Colonic mucosa (tissue), 4 donors: ENCODE results near the gene MNT. TPM values are rescaled to one million over a fixed set of nuclear protein-coding genes. Genes with fewer than 3 reads are reported as not detected.

ENCODE experiments used
- DNase-seq: peaks from one replicate; pipeline ENCODE4 v3.0.0-alpha.2; 2020
- H3K27ac ChIP-seq: fragments of 200-600 bp; one replicate; pipeline ENCODE4 v1.8.0; 2021
- H3K27me3 ChIP-seq: fragments of 200-600 bp; one replicate; pipeline ENCODE4 v1.8.0; 2021
- H3K36me3 ChIP-seq: fragments of 200-600 bp; one replicate; pipeline ENCODE4 v1.8.0; 2021
- H3K4me1 ChIP-seq: fragments of 200-600 bp; one replicate; pipeline ENCODE4 v1.8.0; 2021; ENCODE audit warnings: mild to moderate bottlenecking
- H3K4me3 ChIP-seq: fragments of 200-600 bp; one replicate; pipeline ENCODE4 v1.8.0; 2021
- H3K9ac ChIP-seq, 2 donors: one replicate each; pipeline ENCODE4 v1.7.0; 2013; ENCODE audit warnings: control low read depth in 2 of 2, low read depth in 2 of 2, low read length in 2 of 2
- H3K9me3 ChIP-seq: fragments of 200-600 bp; one replicate; pipeline ENCODE4 v1.8.0; 2021
- intact Hi-C: fragments of 100-400 bp; cut with DNase I; formaldehyde crosslinking; loops from one replicate; pipeline ENCODE4 v1.14.1; 2022
- total RNA-seq, 2 donors: library from RNA; stranded (reverse); fragmentation: NEBNext Ultra II Directional in 1 of 2; extraction: Animal tissue kit (Norgen Biotek cat#: 25700) in 1 of 2; gene quantifications; one replicate each; pipeline ENCODE4 v1.2.1, GENCODE V29; 2021
- TF ChIP-seq, protein P1 (sequence below): fragments of 200-600 bp; IDR thresholded peaks from one replicate; pipeline ENCODE4 v1.8.0; 2022; ENCODE audit warnings: antibody characterized with exemption, mild to moderate bottlenecking
- donor health status: healthy.
- donor health status: DM: no; HTN: no; CAD: no.
- donor health status: DM: no; HTN: no; CAD: no.

Gene MNT
- total RNA-seq, 2 donors from 2014 or later, result 20.7 to 29.3 TPM

DNA sequence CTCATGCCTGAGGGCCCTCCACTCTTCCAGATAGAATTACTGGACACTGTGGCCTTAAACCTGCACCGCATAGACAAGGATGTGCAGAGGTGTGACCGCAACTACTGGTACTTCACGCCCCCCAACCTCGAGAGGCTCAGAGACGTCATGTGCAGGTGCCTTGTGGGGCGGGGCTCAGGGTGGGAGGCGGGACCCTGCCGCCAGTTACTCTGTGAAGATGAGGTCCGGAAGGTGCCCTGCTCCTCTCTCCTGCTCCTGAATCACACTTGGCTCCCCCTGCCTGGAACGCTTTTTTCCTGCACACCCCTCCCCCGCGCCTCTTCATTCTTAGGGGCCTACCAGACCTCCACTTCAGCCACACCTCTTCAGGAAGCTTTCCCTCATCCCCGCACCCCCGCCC, 24.8 kb downstream of the MNT start:
- Histone ChIP-seq H3K9ac (no peak overlapping the region), H3K4me1 (no peaks in the 10 kb centered on the region), H3K9me3 (no peaks in the 10 kb centered on the region), H3K4me3 (no peak overlapping the region), H3K27me3 (no peaks in the 10 kb centered on the region), H3K27ac (no peak overlapping the region), H3K36me3 (no peaks in the 10 kb centered on the region)
- no peak for DNase-seq
- TF ChIP-seq, protein P1, sequence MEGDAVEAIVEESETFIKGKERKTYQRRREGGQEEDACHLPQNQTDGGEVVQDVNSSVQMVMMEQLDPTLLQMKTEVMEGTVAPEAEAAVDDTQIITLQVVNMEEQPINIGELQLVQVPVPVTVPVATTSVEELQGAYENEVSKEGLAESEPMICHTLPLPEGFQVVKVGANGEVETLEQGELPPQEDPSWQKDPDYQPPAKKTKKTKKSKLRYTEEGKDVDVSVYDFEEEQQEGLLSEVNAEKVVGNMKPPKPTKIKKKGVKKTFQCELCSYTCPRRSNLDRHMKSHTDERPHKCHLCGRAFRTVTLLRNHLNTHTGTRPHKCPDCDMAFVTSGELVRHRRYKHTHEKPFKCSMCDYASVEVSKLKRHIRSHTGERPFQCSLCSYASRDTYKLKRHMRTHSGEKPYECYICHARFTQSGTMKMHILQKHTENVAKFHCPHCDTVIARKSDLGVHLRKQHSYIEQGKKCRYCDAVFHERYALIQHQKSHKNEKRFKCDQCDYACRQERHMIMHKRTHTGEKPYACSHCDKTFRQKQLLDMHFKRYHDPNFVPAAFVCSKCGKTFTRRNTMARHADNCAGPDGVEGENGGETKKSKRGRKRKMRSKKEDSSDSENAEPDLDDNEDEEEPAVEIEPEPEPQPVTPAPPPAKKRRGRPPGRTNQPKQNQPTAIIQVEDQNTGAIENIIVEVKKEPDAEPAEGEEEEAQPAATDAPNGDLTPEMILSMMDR, result no peak
- intact Hi-C loops, result no loop called here

- no peak overlapping the region for H3K9ac ChIP-seq
- no peaks in the 10 kb centered on the region for H3K4me1 ChIP-seq
- no peaks in the 10 kb centered on the region for H3K27me3 ChIP-seq
- TF ChIP-seq, protein P1, result no peak
- no peak overlapping the region for H3K27ac ChIP-seq
- no peak overlapping the region for H3K4me3 ChIP-seq
- no peaks in the 10 kb centered on the region for H3K9me3 ChIP-seq
- intact Hi-C loops, result no loop called here
- H3K36me3 ChIP-seq, result no peaks in the 10 kb centered on the region
- DNase-seq, result no peak
Measured at GRCh38 chr17:2375406-2375805, 25.5 kb downstream of the MNT start.

DNA sequence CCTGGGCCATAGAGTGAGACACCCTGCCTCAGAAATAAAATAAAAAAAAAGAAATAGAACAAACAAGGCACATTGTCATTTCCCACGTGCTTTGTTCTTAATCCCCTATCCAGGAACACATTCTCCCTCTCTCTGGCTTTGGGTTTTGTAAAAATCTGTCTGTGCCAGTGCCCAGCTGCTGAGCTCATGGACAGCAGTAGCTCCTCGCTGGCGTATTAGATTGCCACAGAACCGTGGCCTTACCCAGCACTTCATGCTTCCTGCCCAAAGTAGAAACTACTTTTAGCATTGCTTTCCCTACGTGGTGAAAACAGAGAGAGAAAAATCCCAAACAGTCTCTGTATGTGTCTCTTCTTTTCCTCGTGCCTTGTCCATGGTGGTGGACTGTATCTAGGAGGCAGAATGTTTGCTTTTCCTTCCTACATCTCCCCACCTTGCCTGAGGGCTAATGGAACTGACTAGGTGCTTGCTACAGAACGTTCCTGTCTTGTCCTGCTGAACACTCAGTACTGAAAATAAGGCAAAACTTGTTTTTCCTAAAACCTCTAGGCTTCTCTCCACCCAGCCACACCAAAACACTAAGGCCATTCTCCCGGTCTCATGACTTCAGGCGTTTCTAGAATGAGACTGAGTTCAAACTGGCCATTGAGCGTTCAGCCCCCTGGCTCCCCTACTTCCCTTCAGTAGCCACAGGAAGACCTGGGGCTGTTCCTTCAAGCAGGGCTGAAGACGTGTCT, 26.1 kb downstream of the MNT start:
- intact Hi-C loops, result no loop called here
- H3K27me3 ChIP-seq, result no peaks in the 10 kb centered on the region
- DNase-seq, result no peak
- TF ChIP-seq, protein P1, result no peak
- H3K9me3 ChIP-seq, result no peaks in the 10 kb centered on the region
- no peaks in the 10 kb centered on the region for H3K4me1 ChIP-seq
- no peaks in the 10 kb centered on the region for H3K36me3 ChIP-seq
- no peak overlapping the region for H3K9ac ChIP-seq
- no peak overlapping the region for H3K27ac ChIP-seq
- H3K4me3 ChIP-seq, result no peak overlapping the region

DNA sequence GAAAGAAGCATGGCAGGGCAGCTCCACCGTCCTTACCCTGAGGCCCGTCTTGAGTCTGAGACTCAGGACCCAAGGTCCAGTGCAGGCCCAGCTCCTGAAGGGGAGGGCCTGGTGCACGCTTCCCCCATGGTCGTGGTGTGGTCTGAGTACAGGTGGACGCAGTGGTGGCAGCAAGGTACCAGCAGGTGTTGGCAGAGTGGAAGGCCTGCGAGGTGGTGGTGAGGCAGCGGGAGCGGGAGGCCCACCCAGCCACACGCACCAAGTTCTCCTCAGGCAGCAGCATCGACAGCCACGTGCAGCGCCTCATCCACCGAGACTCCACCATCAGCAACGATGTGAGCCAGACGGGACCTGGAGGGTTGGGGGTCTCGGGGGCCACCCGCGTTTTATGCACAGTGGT, 27.7 kb downstream of the MNT start:
- intact Hi-C loops, result no loop called here

DNA sequence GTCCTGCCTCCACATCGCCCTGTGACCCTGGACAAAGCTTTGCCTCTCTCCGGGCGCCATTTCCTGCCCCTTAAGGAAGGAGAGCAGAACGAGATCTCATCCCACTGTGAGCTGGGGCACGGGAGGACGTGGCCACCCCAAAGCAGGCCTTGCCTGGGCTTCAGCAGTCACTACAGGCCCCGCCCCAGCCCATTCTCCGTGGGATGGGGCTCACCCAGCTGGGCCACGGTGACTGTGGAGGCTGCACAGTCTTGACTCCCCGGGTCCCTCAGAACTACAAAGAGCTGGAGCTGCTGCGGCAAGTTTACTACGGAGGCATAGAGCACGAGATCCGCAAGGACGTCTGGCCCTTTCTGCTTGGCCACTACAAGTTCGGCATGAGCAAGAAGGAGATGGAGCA, 28.2 kb downstream of the MNT start:
- Histone ChIP-seq H3K9ac (no peak overlapping the region), H3K4me3 (no peak overlapping the region), H3K4me1 (no peaks in the 10 kb centered on the region), H3K9me3 (no peaks in the 10 kb centered on the region), H3K36me3 (no peaks in the 10 kb centered on the region), H3K27ac (no peak overlapping the region), H3K27me3 (no peaks in the 10 kb centered on the region)
- TF ChIP-seq, protein P1, result no peak
- DNase-seq, result no peak
- intact Hi-C loops, result no loop called here

More for the DNA sequence above, 27.7 kb downstream of the MNT start:
- Histone ChIP-seq H3K4me3 (no peak overlapping the region), H3K36me3 (no peaks in the 10 kb centered on the region), H3K4me1 (no peaks in the 10 kb centered on the region), H3K27ac (no peak overlapping the region), H3K27me3 (no peaks in the 10 kb centered on the region), H3K9ac (no peak overlapping the region), H3K9me3 (no peaks in the 10 kb centered on the region)
- no peak for DNase-seq
- TF ChIP-seq, protein P1, result no peak
